Measurements from ENCODE around the gene NTPCR. TPM values are rescaled to one million over a fixed set of nuclear protein-coding genes. Genes with fewer than 3 reads are reported as not detected.

NTPCR gene
- total and polyA plus RNA-seq, 3 donors from 2014 or later = 25.5 to 85.1 (median 38.8) TPM

GRCh38 chr1:232983375-232983774 lies 33.0 kb downstream of the NTPCR start:
- no peak for DNase-seq
- Histone ChIP-seq H3K27ac (no peak overlapping the region), H3K27me3 (no peaks in the 10 kb centered on the region), H3K36me3 (ENCODE audit: low read depth, missing control alignments) (no peaks in the 10 kb centered on the region), H3K9me3 (no peaks in the 10 kb centered on the region), H3K4me1 (peaks cover 17% of the 10 kb centered on the region), H3K4me3 (no peak overlapping the region)
- TF ChIP-seq POLR2A (IDR thresholded peaks at IDR 0.05) = no peak
- TF ChIP-seq CTCF (IDR thresholded peaks at IDR 0.05) = no peak
- 93% methylated on average over 14 of the region's 14 CpGs for WGBS, 2 donors
- intact Hi-C loops (cut with DNase I; ENCODE audit: low total_unique reads) = no loop called here

- Histone ChIP-seq H3K4me1 (peaks cover 17% of the 10 kb centered on the region), H3K27me3 (no peaks in the 10 kb centered on the region), H3K4me3 (no peak overlapping the region), H3K36me3 (ENCODE audit: low read depth, missing control alignments) (no peaks in the 10 kb centered on the region), H3K9me3 (no peaks in the 10 kb centered on the region), H3K27ac (no peak overlapping the region)
- no peak for DNase-seq
- WGBS, 2 donors = 84 to 87% methylated on average over 23 to 25 of the region's 25 CpGs
- no peak for TF ChIP-seq POLR2A (IDR thresholded peaks at IDR 0.05)
- TF ChIP-seq CTCF (IDR thresholded peaks at IDR 0.05) = no peak
- intact Hi-C loops (cut with DNase I; ENCODE audit: low total_unique reads) = no loop called here
These were observed 33.6 kb downstream of the NTPCR start for GRCh38 chr1:232983817-232984567.

- intact Hi-C loops (cut with DNase I; ENCODE audit: low total_unique reads) = no loop called here
- DNase-seq = no peak
- no peak overlapping the region for H3K27ac ChIP-seq
- WGBS, 2 donors = 86 to 89% methylated on average over 10 of the region's 10 CpGs
- no peaks in the 10 kb centered on the region for H3K36me3 ChIP-seq (ENCODE audit: low read depth, missing control alignments)
- no peak for TF ChIP-seq POLR2A (IDR thresholded peaks at IDR 0.05)
- TF ChIP-seq CTCF (IDR thresholded peaks at IDR 0.05) = no peak
- no peak overlapping the region for H3K4me3 ChIP-seq
- H3K9me3 ChIP-seq = no peaks in the 10 kb centered on the region
- H3K4me1 ChIP-seq = peaks cover 17% of the 10 kb centered on the region
- H3K27me3 ChIP-seq = no peaks in the 10 kb centered on the region
These were observed 34.4 kb downstream of the NTPCR start for GRCh38 chr1:232984577-232985425.

GRCh38 chr1:232985882-232986526 lies 35.6 kb downstream of the NTPCR start:
- H3K9me3 ChIP-seq = no peaks in the 10 kb centered on the region
- H3K4me1 ChIP-seq = peaks cover 17% of the 10 kb centered on the region
- intact Hi-C loops (cut with DNase I; ENCODE audit: low total_unique reads) = no loop called here
- no peak overlapping the region for H3K4me3 ChIP-seq
- H3K27ac ChIP-seq = no peak overlapping the region
- WGBS, 2 donors = 89 to 94% methylated on average over 27 to 31 of the region's 31 CpGs
- no peak for DNase-seq
- H3K27me3 ChIP-seq = no peaks in the 10 kb centered on the region
- H3K36me3 ChIP-seq (ENCODE audit: low read depth, missing control alignments) = no peaks in the 10 kb centered on the region
- TF ChIP-seq CTCF (IDR thresholded peaks at IDR 0.05) = no peak
- no peak for TF ChIP-seq POLR2A (IDR thresholded peaks at IDR 0.05)
